Measurements from ENCODE around the gene ARMC3. TPM values are rescaled to one million over a fixed set of nuclear protein-coding genes. Genes with fewer than 3 reads are reported as not detected.

ARMC3 gene
- total RNA-seq, 4 donors from 2014 or later, result 2.0 TPM; not detected in 3

DNA sequence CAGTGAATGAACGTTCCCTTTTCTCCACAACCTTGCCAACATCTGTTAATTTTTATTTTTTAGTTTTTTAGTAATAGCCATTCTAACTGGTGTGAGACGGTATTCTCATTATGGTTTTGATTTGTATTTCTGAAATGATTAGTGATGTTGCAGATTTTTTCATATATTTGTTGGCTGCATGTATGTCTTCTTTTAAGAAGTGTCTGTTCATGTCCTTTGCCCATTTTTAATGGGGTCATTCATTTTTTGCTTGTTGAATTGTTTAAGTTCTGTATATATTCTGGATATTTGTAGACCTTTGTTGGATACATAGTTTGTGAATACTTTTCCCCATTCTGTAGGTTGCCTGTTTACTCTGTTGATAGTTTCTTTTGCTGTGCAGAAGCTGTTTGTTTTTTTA, 93.6 kb downstream of the ARMC3 start:
- H3K4me1 ChIP-seq, result no peaks in the 10 kb centered on the region
- WGBS, result 81% methylated on average over 2 of the region's 2 CpGs
- peaks cover 11% of the 10 kb centered on the region for H3K9me3 ChIP-seq
- no peak for TF ChIP-seq POLR2AphosphoS5 (IDR thresholded peaks at IDR 0.05)
- no peak for TF ChIP-seq EP300 (IDR thresholded peaks at IDR 0.05)
- no peak for TF ChIP-seq POLR2A (IDR thresholded peaks at IDR 0.05)
- TF ChIP-seq, protein P1, sequence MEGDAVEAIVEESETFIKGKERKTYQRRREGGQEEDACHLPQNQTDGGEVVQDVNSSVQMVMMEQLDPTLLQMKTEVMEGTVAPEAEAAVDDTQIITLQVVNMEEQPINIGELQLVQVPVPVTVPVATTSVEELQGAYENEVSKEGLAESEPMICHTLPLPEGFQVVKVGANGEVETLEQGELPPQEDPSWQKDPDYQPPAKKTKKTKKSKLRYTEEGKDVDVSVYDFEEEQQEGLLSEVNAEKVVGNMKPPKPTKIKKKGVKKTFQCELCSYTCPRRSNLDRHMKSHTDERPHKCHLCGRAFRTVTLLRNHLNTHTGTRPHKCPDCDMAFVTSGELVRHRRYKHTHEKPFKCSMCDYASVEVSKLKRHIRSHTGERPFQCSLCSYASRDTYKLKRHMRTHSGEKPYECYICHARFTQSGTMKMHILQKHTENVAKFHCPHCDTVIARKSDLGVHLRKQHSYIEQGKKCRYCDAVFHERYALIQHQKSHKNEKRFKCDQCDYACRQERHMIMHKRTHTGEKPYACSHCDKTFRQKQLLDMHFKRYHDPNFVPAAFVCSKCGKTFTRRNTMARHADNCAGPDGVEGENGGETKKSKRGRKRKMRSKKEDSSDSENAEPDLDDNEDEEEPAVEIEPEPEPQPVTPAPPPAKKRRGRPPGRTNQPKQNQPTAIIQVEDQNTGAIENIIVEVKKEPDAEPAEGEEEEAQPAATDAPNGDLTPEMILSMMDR (IDR thresholded peaks at IDR 0.05), result no peak
- DNase-seq (ENCODE audit: low spot score in 2 of 2), result no peak
- H3K27me3 ChIP-seq, result peaks cover 7% of the 10 kb centered on the region
- no peak overlapping the region for H3K27ac ChIP-seq
- H3K36me3 ChIP-seq, result no peaks in the 10 kb centered on the region
- H3K4me3 ChIP-seq, result no peak overlapping the region

DNA sequence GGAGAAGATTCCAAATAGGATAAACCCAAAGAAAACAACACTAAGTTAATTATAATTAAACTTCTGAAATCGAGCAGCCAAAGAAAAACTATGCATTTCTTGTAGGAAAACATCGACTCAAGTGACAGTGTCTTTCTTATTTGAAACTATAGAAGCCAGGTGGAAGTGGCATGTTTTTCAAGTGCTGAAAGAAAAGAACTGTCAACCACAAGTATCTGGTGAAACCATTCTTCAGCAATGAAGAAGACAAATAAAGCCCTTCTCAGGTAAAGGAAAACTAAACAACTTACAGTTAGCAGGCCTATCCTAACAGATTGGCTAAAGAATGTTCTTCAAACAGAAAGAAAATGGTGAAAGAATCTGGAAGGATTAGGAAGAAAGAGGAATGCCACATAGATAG, 96.1 kb downstream of the ARMC3 start:
- no peaks in the 10 kb centered on the region for H3K36me3 ChIP-seq
- H3K9me3 ChIP-seq, result peaks cover 11% of the 10 kb centered on the region
- TF ChIP-seq POLR2AphosphoS5 (IDR thresholded peaks at IDR 0.05) (no peak), EP300 (IDR thresholded peaks at IDR 0.05) (no peak), POLR2A (IDR thresholded peaks at IDR 0.05) (no peak)
- TF ChIP-seq, protein P1 (IDR thresholded peaks at IDR 0.05), result no peak
- no peak overlapping the region for H3K27ac ChIP-seq
- H3K4me3 ChIP-seq, result no peak overlapping the region
- DNase-seq (ENCODE audit: low spot score in 2 of 2), result no peak
- H3K27me3 ChIP-seq, result peaks cover 7% of the 10 kb centered on the region
- 94% methylated on average over 2 of the region's 2 CpGs for WGBS
- no peaks in the 10 kb centered on the region for H3K4me1 ChIP-seq

DNA sequence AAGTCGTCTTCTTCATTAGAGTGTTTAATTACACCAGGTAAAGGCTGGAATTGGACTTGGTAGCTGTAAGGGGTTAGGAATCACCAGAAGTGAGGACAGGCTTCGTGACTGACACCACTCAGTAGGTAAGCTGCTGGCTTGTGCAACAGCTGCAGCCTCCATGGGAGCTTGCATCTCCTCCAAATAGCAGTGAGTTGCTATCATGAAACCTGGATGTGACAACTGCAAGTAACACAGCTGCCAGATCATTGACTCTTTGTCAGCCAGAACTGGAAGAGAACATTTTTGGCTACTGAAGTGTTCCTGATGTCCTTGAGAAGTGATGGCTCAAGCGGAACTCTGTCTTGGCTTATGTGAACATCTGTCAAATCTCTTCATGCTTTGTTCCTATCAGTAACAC, 103.5 kb downstream of the ARMC3 start:
- DNase-seq (ENCODE audit: low spot score in 2 of 2), result no peak
- Histone ChIP-seq H3K4me1 (no peaks in the 10 kb centered on the region), H3K36me3 (no peaks in the 10 kb centered on the region), H3K27ac (no peak overlapping the region), H3K9me3 (no peaks in the 10 kb centered on the region), H3K27me3 (no peaks in the 10 kb centered on the region), H3K4me3 (no peak overlapping the region)
- TF ChIP-seq, protein P1 (IDR thresholded peaks at IDR 0.05), result no peak
- TF ChIP-seq POLR2A (IDR thresholded peaks at IDR 0.05) (no peak), EP300 (IDR thresholded peaks at IDR 0.05) (no peak), POLR2AphosphoS5 (IDR thresholded peaks at IDR 0.05) (no peak)
- 84% methylated on average over 3 of the region's 3 CpGs for WGBS

DNA sequence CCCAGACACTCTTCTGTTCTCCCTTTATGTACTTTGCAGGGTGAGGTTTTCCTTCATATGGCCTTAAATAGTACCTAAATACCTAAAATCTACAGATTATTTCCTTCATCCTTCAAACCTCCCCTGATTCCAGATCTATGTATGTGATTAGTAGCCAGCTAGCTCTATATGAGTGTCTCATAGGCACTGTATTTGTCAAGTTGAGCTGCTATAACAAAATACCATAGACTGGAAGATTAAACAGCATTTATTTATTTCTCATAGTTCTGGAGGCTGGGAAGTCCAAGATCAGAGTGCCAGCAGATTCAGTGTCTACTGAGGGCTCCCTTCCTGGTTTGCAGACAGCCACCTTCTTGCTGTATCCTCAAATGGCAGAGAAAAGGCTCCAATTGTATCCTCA, 106.9 kb downstream of the ARMC3 start:
- no peak overlapping the region for H3K4me3 ChIP-seq
- no peak for TF ChIP-seq POLR2AphosphoS5 (IDR thresholded peaks at IDR 0.05)
- TF ChIP-seq POLR2A (IDR thresholded peaks at IDR 0.05), result no peak
- no peak for TF ChIP-seq EP300 (IDR thresholded peaks at IDR 0.05)
- TF ChIP-seq, protein P1 (IDR thresholded peaks at IDR 0.05), result no peak
- no peak overlapping the region for H3K27ac ChIP-seq
- DNase-seq (ENCODE audit: low spot score in 2 of 2), result no peak
- peaks cover 3% of the 10 kb centered on the region for H3K27me3 ChIP-seq
- H3K9me3 ChIP-seq, result no peaks in the 10 kb centered on the region
- H3K4me1 ChIP-seq, result no peaks in the 10 kb centered on the region
- H3K36me3 ChIP-seq, result no peaks in the 10 kb centered on the region

DNA sequence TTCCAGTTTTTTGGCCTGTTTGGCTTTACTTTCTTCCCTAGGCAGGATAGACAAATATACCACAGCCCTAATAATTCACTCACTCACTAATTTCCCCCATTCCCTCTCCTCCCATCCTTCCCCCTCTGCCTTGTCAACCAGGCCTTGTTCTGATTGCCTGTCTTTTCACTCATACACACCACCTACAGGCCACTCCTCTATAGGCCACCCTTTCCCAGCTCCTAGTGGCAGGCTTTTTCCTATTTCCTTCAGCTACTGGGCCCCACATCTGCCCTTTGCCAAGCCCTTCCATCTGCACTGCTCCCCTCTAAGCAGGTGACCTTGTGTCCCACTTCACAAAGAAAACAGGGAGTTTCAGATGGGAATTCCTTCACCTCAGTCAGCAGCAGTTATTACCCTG, 107.7 kb downstream of the ARMC3 start:
- no peaks in the 10 kb centered on the region for H3K9me3 ChIP-seq
- peaks cover 3% of the 10 kb centered on the region for H3K27me3 ChIP-seq
- no peak overlapping the region for H3K27ac ChIP-seq
- no peaks in the 10 kb centered on the region for H3K36me3 ChIP-seq
- no peak overlapping the region for H3K4me3 ChIP-seq
- no peak for TF ChIP-seq POLR2A (IDR thresholded peaks at IDR 0.05)
- TF ChIP-seq EP300 (IDR thresholded peaks at IDR 0.05), result no peak
- no peak for TF ChIP-seq POLR2AphosphoS5 (IDR thresholded peaks at IDR 0.05)
- TF ChIP-seq, protein P1 (IDR thresholded peaks at IDR 0.05), result no peak
- DNase-seq (ENCODE audit: low spot score in 2 of 2), result no peak
- H3K4me1 ChIP-seq, result no peaks in the 10 kb centered on the region

Measured in suprapubic skin (tissue), 4 donors.